GM19099 (cell line): ENCODE data around the gene DYNC2H1.

Experiments used
- POLR2A ChIP-seq: IDR thresholded peaks from 3 replicates; pipeline ENCODE4 v1.6.1; 2011; ENCODE audit warnings: low read depth; ENCODE audit not compliant: insufficient read length; ENCODE audit errors: extremely low read depth

The DYNC2H1 gene

GRCh38 chr11:103297900-103298299, 188.7 kb downstream of the DYNC2H1 start:
- TF ChIP-seq POLR2A, result no peak

- TF ChIP-seq POLR2A, result no peak
Observed at GRCh38 chr11:103315248-103315647, 206.0 kb downstream of the DYNC2H1 start.

GRCh38 chr11:103317118-103317517, 207.9 kb downstream of the DYNC2H1 start:
- TF ChIP-seq POLR2A, result no peak

- no peak for TF ChIP-seq POLR2A
Observed at GRCh38 chr11:103322821-103323220, 213.6 kb downstream of the DYNC2H1 start.

GRCh38 chr11:103325686-103326069, 216.5 kb downstream of the DYNC2H1 start:
- no peak for TF ChIP-seq POLR2A

- no peak for TF ChIP-seq POLR2A
Observed at GRCh38 chr11:103326070-103326794, 217.0 kb downstream of the DYNC2H1 start.

- TF ChIP-seq POLR2A, result no peak
Observed at GRCh38 chr11:103327721-103328120, 218.5 kb downstream of the DYNC2H1 start.

- no peak for TF ChIP-seq POLR2A
Observed at GRCh38 chr11:103332409-103332808, 223.2 kb downstream of the DYNC2H1 start.

GRCh38 chr11:103338621-103339484, 229.6 kb downstream of the DYNC2H1 start:
- no peak for TF ChIP-seq POLR2A

- TF ChIP-seq POLR2A, result no peak
Observed at GRCh38 chr11:103339485-103339857, 230.2 kb downstream of the DYNC2H1 start.

GRCh38 chr11:103340956-103341355, 231.7 kb downstream of the DYNC2H1 start:
- TF ChIP-seq POLR2A, result no peak

- no peak for TF ChIP-seq POLR2A
Observed at GRCh38 chr11:103344886-103345285, 235.7 kb downstream of the DYNC2H1 start.

GRCh38 chr11:103349595-103349994, 240.4 kb downstream of the DYNC2H1 start:
- no peak for TF ChIP-seq POLR2A

- TF ChIP-seq POLR2A, result no peak
Observed at GRCh38 chr11:103354656-103355055, 245.4 kb downstream of the DYNC2H1 start.

- no peak for TF ChIP-seq POLR2A
Observed at GRCh38 chr11:103358251-103358650, 249.0 kb downstream of the DYNC2H1 start.

GRCh38 chr11:103359216-103359615, 250.0 kb downstream of the DYNC2H1 start:
- TF ChIP-seq POLR2A, result no peak
